GM21381 (cell line): ENCODE results near the gene CNTNAP2.

Experiments used
- ATAC-seq: cut with Tn5 transposase; IDR thresholded peaks from one replicate; pipeline ENCODE4 v1.9.1; 2021; ENCODE audit warnings: mild to moderate bottlenecking, moderate library complexity; ENCODE audit not compliant: unreplicated experiment

CNTNAP2 gene

DNA sequence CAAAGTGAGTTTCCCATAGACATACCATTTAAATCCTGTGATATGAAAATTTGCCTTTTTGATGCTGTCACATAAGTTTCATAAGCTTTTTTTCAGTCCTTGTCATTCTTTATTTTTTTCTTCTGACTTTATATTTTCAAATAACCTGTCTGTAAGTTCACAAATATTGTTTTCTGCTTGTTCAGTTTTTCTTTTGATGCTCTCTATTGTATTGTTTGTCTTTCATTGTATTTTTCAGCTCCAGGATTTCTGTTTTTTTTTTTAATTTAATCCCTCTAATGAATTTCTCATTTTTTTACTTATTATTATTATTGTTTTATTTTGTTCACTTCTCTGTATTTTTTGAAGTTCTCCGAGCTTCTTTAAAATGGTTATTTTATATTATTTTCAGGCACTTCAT, 623.4 kb downstream of the CNTNAP2 start:
- no peak for ATAC-seq

DNA sequence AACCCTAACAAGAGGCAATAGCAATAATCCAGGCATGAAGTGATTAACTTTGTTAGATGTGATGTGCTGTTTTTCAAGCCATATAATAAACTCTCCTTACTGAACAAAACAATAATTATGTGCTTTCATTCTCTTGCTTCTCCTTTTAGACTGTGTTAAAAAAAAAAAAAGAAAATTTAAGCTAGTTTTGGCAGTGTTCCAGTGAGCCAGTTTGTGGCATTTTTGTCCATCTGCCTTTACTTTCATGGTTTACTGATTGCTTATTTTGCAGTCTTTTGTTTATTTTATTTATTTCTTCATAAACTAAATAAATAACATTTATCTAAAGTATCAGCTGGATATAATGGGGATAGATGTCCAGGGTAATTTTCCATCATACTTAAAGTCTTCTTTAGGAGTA, 625.3 kb downstream of the CNTNAP2 start:
- ATAC-seq, result no peak

DNA sequence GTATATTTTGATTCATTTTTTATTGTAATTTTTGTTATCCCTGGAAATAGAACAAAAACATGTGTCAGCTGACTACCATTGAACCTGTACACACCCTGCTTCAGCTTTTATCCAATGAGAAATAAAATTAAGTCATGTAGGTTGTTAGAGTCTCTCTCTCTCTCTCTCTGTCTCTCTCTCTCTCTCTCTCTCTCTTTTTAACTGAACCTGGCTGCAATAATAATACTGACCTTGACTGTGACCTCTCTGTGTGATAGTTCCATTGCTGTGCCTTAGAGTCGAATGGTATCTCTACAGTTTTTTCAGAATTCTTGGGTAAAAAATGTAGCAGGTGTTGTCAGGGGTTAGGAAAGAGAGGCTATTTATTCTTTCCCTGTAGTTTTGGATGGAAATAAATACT, 637.8 kb downstream of the CNTNAP2 start:
- ATAC-seq, result no peak

DNA sequence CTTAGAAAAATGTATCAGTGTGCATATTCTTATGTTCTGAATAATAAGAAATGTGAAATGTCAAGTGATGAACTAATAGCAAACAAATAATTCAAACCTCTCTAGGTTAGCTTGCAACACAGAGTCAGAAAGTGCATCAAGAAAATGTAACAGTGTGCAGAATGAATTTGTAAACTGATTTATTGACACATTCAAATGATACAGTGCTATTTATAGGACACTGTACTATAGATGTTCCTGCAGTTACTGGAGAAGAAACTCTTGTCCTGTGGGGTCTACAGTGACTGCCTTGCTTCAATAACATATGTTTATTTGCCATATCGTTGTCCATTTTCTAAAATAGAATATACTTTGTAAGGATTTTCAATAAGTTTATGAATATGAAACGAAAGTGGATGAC, 639.0 kb downstream of the CNTNAP2 start:
- ATAC-seq, result no peak

DNA sequence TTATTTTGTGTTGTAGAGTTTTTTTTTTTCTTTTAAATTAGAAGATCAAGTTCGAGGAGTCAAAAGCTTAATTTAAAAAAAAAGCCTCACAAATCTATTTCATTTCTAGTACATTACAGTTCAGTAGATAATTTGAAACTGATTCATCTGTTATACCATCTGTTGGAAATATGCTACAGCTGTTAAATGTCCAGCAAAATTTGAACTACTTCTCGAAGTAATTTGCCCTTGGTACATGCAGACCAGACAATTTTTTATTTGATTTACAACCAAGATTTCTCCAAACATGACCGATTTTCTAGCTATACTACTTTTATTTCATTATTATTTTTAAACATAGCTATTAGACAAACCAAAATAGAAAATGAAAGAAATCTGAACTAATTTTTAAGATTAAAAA, 647.9 kb downstream of the CNTNAP2 start:
- ATAC-seq, result no peak

DNA sequence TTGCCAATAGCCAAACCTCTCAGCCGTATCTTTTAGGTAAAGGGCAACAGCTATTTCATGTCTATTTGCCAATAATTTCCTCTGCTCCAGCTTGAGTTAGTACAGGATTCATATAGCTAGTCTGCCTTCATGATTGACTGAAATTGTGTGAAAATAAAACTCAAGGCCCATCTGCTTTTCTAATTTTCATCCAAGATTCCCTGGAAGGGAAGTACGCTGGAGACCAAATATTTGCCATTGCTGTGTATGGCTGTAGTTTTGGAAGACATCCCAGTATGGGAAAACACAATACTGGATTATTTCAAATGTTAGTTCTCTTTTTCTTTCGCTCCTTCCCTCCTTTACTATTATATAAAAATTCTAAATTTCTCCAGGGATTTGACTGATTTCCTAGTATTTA, 652.4 kb downstream of the CNTNAP2 start:
- no peak for ATAC-seq

DNA sequence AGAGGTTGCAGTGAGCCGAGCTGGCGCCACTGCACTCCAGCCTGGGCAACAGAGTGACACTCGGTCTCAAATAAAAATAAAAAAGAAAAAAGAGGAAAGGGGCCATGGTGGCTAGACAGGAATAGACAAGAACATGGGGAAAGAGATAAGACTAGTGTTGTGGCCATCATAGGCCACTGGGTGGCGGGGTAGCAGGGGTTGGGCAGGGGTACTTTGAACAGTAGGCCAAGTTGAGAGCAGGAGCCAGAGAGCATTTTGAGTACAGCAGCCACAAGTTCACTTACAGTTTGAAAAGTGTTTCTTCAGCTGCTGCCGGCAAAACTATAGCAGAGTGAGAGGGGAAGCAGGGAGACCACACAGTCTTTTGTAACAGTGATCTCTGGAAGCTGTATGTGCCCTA, 656.0 kb downstream of the CNTNAP2 start:
- ATAC-seq, result no peak

DNA sequence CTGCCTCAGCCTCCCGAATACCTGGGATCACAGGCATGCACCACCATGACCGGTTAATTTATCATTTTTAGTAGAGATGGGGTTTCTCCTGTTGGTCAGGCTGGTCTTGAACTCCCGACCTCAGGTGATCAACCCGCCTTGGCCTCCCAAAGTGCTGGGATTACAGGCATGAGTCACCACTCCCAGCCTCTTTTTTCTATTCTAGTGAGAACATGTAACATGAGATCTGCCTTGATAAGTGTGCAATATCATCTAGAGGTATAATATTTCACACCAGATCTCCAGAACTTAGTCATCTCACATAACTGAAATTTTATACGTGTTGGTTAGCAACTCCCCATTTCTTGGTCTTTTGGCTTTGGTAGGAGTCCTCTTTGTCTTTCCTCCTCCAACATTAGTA, 656.9 kb downstream of the CNTNAP2 start:
- no peak for ATAC-seq

DNA sequence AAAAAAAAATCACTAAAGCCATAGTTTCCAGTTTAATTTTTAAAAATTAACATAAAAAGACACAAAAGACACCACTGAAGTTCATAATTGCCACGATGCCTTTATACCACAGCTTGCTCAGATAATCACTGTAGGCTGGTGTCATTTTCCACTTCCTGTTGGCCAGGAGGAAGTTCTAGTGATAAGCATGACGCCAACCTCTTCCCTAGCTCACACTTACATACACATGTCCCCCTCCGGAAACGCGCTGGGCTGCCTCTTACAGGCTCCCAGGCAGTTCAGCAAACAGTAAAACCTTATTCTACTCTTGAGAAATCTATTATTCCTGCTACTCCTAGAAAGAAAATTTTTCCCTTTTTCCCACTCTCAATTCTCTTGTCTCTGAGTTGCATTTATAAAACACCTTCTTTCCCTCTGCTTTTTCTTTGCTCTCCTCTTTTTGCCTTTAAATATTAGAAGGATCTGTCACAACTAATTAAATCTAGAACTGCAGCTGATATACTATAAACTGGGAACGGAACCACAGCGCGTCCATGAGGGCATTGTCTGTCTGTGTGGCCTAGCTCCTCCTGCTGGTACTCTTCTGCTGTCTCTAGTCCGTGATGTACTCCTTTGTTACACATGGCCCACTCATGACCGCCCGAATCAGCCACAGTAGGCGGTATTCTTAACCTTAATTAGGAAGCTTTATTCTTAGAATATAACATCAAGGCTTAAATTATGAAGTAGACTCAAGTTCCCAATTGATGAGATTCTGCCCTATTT, 664.9 kb downstream of the CNTNAP2 start:
- no peak for ATAC-seq

DNA sequence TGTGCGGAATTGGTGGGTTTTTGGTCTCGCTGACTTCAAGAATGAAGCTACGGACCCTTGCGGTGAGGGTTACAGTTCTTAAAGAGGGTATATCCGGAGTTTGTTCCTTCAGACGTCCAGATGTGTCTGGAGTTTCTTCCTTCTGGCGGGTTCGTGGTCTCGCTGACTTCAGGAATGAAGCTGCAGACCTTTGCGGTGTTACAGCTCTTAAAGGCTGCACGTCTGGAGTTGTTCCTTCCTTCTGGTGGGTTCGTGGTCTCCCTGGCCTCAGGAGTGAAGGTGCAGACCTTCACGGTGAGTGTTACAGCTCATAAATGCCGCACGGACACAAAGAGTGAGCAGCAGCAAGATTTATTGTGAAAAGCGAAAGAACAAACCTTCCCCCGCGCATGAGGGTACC, 670.7 kb downstream of the CNTNAP2 start:
- ATAC-seq, result no peak

DNA sequence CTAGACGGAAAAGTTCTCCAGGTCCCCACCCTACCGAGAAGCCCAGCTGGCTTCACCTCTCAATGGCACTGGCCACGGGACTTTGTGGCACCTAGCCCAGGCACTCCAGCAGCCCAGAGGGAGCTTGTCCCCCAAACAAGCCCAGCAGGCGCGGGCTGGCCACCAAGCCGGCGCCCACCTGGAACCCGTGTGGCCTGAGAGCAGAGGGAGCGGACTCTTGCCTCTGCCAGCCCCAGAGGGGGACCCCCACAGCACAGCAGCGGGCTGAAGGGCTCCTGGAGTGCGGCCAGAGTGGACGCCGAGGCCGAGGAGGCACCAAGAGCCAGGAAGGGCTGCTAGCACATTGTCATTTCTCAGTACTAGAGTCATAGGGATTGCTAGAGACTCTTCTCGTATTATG, 671.4 kb downstream of the CNTNAP2 start:
- no peak for ATAC-seq

DNA sequence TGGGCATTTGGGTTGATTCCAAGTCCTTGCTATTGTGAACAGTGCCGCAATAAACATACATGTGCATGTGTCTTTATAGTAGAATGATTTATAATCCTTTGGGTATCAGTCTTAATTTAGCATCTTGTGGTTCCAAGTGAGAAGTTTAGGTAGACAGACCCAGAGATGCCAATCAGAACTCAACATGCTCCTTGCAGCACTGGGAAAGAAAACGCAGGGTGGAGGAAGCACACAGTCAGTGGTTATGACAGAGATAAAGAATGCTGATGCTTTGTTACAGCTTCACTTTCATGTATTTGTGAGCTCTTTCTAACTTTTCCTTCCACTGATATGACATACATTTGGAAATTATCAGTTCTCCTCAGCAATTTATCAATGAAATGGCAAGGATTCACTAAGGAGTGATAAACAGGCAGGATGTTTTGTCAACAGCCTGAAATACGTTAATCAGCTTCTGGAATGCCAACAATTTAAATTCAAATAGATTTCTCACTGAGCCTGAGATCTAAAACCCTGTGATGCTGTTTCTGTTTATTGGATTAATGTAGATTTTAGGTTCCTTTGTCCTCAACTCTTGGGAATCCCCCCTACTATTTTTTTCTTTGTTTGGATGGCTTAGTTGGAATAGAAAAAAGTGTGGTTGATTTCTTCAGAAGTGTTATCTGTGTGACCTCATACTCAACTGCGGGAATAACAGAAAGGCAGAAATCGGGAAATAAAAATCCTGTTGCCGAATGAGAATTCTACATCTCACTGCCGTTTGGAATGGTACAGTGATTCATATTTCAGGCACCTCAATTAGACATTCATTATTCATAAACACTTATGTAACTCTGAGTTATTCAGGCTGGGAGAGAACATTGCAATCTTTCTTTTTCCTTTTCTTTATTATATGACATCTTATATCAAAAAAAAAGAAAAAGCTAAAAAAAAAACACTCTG, 675.0 kb downstream of the CNTNAP2 start:
- no peak for ATAC-seq

DNA sequence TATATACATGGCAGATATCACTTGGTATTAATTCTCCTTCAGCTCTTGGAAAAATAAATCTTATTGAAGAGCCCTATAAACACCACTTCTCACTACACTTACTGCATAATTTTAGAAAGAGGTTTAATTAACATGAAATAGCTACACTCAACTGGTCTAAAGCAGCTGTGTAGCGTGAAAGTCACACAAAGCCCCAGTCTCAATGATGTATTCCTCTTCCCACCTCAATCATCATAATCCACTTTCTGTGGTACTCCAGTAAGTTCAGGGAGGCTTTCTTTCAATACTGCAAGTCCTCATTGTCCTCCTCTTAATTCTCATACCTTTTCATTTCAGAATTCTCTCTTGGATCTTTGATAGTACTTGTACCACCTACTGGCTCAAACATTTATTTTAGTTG, 688.0 kb downstream of the CNTNAP2 start:
- no peak for ATAC-seq

DNA sequence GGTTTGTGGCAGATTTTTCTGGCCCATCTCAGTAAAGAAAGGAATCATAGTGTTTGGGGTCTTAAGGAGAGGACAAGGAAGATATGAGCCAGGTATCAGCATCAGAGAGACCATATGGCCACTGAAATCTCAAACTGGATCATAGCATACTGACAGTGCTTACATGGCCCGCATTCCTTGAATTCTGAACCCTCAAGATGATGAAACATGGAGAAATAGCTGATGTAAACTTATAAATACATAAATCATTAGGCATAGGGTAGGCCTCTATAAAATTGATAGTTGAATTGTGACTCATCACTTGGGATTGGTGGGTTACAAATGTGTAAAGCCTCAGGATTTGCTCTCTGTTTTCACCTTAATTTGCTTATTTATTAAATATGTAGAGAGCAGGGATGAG, 688.5 kb downstream of the CNTNAP2 start:
- ATAC-seq, result no peak

DNA sequence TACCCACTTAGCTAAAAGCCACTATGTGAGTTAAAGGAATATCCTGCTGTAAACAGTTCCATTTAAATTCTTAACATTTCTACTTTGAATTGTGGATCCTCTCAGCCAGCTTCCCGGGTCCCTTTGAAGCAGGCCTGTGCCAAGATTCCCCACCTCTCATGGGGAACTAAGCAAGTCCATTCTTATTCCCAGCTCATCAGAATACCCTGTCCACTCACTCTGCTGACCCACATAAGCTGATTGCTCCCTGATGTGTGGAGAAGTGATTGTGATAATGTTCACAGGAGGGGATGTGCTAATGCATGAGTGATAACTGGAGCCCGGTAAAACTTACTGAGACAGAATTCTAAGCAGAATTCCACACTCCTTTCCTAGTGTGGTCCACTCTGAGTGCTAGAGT, 709.7 kb downstream of the CNTNAP2 start:
- ATAC-seq, result no peak

DNA sequence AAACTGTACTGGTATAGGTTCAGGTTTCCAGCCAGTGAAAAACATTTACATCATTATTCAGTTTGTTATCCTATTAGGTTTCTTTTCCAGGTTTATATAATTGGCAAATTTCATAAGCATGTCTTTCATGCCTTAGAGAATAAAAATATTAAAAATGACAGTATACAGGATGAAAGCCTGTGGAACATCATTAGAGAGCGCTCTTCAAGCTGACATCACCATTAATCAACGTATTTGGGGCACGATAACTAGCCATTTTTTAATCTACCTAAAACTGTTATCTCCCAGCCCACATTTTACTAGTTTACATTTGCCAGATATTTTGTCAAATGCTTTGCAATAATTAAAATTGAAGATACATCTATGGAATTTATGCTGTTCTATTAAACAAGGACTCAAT, 714.1 kb downstream of the CNTNAP2 start:
- no peak for ATAC-seq

DNA sequence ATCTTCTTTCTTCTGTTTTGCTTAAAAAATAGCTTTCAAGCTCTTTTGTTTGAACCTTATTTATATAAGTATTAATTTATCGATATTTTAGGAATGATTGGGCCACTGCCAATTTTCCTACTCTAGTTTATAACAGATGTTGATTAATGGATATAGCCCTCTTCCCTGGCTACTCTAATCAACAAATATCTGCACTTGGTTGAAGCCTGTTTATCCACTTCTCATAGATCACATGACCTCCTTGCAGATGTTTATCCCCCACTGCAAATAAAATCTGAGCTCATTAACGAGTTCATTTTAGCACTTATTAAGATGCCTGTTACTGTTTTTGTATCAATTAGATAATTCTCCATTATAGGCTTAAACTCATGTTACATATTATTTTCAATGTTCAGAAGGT, 715.3 kb downstream of the CNTNAP2 start:
- ATAC-seq, result no peak

DNA sequence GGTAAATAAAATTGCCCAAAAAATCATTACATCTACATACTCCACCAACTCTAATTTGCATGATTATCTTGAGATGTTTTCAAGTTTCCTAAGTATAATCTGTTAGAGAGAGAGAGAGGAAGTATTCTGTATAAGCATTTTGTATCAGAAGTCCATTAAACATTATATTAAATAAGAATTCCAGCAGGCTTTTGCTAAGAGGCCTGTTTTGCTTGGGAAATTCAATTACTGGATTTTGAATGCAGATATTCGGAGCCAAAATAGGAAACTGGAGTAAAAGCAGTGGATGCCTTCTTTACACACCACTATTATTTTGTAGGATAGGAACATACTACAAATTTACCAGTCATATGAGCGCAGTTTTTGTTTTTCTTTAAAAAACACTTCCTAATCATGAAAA, 727.8 kb downstream of the CNTNAP2 start:
- ATAC-seq, result no peak

DNA sequence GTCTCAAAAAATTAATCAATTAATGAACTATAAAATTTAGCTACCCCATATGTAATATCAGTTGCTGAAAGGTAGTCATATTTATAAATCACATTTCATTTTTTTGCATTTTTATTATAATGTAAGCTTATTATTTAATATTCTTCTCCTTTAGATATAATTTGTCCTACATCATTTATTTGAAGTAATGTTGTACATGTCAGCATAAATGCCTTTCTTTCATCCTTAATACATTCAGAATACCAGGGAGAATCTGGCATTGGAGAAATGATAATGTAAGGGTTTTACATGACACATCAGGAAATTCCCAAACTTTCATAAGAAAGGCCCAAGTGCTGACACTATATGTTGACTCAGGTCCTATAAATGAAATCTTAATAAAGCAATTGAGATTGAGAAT, 742.1 kb downstream of the CNTNAP2 start:
- ATAC-seq, result no peak

DNA sequence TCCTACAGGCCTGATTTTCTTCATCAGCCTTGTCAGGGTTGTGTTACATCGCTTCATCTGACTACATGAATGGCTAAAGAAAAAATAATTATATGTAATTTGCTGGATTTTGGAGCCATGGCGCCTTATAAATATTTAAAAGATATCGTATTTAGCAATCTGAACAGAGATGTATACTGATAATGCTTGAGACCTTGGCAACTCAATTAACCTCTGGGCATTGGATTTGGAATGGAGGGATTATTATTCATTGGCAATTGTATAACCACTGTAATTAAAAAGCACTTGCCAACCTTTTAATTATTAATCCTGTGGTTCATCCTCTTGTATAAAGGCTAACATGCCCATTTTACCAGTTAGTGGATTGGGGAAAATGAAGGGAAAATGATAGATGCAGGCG, 745.1 kb downstream of the CNTNAP2 start:
- no peak for ATAC-seq

DNA sequence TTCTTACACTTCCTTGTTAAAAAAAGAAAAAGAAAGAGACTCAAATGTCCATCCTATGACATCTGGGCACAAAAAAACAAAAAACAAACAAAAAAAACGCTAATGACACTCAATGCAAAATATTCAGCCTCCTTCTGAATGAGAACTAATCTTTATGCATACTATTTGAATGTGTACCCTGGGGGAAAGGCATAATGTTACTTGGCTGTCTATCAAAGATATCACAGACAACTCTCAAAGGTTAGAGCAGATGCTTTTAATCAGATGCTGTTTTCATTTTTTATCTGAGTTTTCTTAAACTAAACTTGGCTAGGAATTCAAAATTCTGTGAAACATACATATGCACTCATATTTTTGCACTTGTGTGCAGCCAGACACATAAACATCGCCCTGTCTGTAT, 745.8 kb downstream of the CNTNAP2 start:
- no peak for ATAC-seq

DNA sequence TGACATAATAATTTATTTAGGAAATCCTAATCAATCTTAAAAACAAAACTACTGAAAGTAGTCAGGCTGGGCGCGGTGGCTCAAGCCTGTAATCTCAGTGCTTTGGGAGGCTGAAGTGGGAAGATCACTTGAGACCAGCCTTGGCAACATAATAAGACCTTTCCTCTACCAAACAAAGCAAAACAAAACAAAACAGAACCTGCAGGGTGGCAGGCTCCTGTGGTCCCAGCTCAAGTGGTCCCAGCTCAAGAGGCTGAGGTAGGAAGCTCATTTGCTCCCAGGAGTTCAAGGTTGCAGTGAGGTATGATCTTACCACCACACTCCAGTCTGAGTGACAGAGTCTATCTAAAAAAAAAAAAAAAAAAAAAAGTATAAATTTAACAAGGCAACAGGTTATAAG, 748.0 kb downstream of the CNTNAP2 start:
- no peak for ATAC-seq
